HepG2 (cell line): ENCODE results near the gene HLF. TPM values are rescaled to one million over a fixed set of nuclear protein-coding genes. Genes with fewer than 3 reads are reported as not detected.

Source experiments
- ARNTL ChIP-seq: sonication (generic); formaldehyde crosslinking; IDR thresholded peaks from 2 replicates; pipeline ENCODE4 v1.4.0; 2020; ENCODE audit warnings: mild to moderate bottlenecking, missing genetic modification reagents
- BORCS8-MEF2B ChIP-seq: sonication (generic); formaldehyde crosslinking; IDR thresholded peaks from 2 replicates; pipeline ENCODE4 v1.8.0; 2022; ENCODE audit warnings: mild to moderate bottlenecking, missing genetic modification reagents
- DMAP1 ChIP-seq: IDR thresholded peaks from 2 replicates; pipeline ENCODE4 v1.6.1; 2016
- DNMT3B ChIP-seq: conservative IDR thresholded peaks from 2 replicates; pipeline ENCODE4 v1.6.1; 2016; ENCODE audit warnings: missing biosample characterization, control low read depth
- FOXA3 ChIP-seq: IDR thresholded peaks from 2 replicates; pipeline ENCODE4 v1.6.1; 2016; ENCODE audit warnings: missing genetic modification reagents, missing compliant biosample characterization
- GZF1 ChIP-seq: sonication (generic); formaldehyde crosslinking; IDR thresholded peaks from 2 replicates; pipeline ENCODE4 v1.5.1; 2020; ENCODE audit warnings: mild to moderate bottlenecking, missing genetic modification reagents
- HINFP ChIP-seq: sonication (generic); formaldehyde crosslinking; IDR thresholded peaks from 2 replicates; pipeline ENCODE4 v1.4.0; 2020; ENCODE audit warnings: low read depth, mild to moderate bottlenecking, missing genetic modification reagents
- HNF4A ChIP-seq: sonication (generic); formaldehyde crosslinking; IDR thresholded peaks from 2 replicates; pipeline ENCODE4 v1.4.0; 2020; ENCODE audit warnings: missing genetic modification reagents
- MYPOP ChIP-seq: sonication (generic); formaldehyde crosslinking; IDR thresholded peaks from 2 replicates; pipeline ENCODE4 v1.8.1; 2023; ENCODE audit warnings: mild to moderate bottlenecking, moderate library complexity, missing genetic modification reagents
- SOX6 ChIP-seq, 2 experiments: fragments of 450-650 bp in 1 of 2; sonication (generic) in 1 of 2; formaldehyde crosslinking in 1 of 2; IDR thresholded peaks; 2 replicates each; pipeline versions ENCODE4 v1.4.0 to v1.6.1; 2017 to 2020; ENCODE audit warnings: antibody characterized with exemption in 1 of 2, mild to moderate bottlenecking in 1 of 2, missing genetic modification reagents in 1 of 2
- TGIF2 ChIP-seq: IDR thresholded peaks from 2 replicates; pipeline ENCODE4 v1.6.1; 2016; ENCODE audit warnings: control low read depth, missing compliant biosample characterization
- U2AF2 ChIP-seq: fragments of 200-400 bp; formaldehyde crosslinking; IDR thresholded peaks from 2 replicates; pipeline ENCODE4 v1.6.1; 2017; ENCODE audit warnings: low read depth, mild to moderate bottlenecking, low read length
- ZGPAT ChIP-seq: IDR thresholded peaks from 2 replicates; pipeline ENCODE4 v1.6.1; 2016; ENCODE audit warnings: mild to moderate bottlenecking
- ZHX2 ChIP-seq, 2 experiments: sonication (generic) in 1 of 2; formaldehyde crosslinking in 1 of 2; IDR thresholded peaks; 2 replicates each; pipeline versions ENCODE4 v1.6.1 to v1.9.0; 2014 to 2022; ENCODE audit warnings: antibody characterized with exemption in 1 of 2, borderline replicate concordance in 1 of 2, inconsistent platforms in 1 of 2, low read depth in 1 of 2, missing genetic modification reagents in 1 of 2
- ZNF264 ChIP-seq: sonication (generic); formaldehyde crosslinking; IDR thresholded peaks from 2 replicates; pipeline ENCODE4 v1.4.0; 2020; ENCODE audit warnings: missing genetic modification reagents
- ZNF317 ChIP-seq: sonication (generic); formaldehyde crosslinking; IDR thresholded peaks from 2 replicates; pipeline ENCODE4 v1.5.0; 2020; ENCODE audit warnings: mild to moderate bottlenecking, missing genetic modification reagents
- ZNF510 ChIP-seq: sonication (generic); formaldehyde crosslinking; IDR thresholded peaks from 2 replicates; pipeline ENCODE4 v1.4.0; 2020; ENCODE audit warnings: low read depth, mild to moderate bottlenecking, missing genetic modification reagents
- polyA plus RNA-seq, 8 experiments: library from polyadenylated mRNA; depleted of rRNA in 3 of 8; stranded (reverse) in 7 of 8; unstranded in 1 of 8; fragments of >200 nt; fragmentation: Illumina TruSeq in 4 of 8; extraction: Trizol in 4 of 8; gene quantifications; 2 replicates each; pipeline versions ENCODE4 v1.2.1 to v1.2.3, GENCODE V29; 2011 to 2016; ENCODE audit warnings: low read depth in 4 of 8, missing spikeins in 1 of 8, mixed read lengths in 1 of 8; ENCODE audit not compliant: insufficient read depth in 1 of 8
- total RNA-seq, 5 experiments: library from RNA; depleted of rRNA; stranded (reverse); fragments of >200 nt; fragmentation: Illumina TruSeq; extraction: Trizol; gene quantifications; 2 replicates each; pipeline ENCODE4 v1.2.3, GENCODE V29; 2016; ENCODE audit warnings: low read depth in 1 of 5

HLF gene
- total and polyA plus RNA-seq, 2 of the 13 experiments (the other 11 are each of a cell fraction or from before 2014, with no cell fraction given), result 202 to 346 TPM

GRCh38 chr17:55266958-55267688 lies 2.4 kb downstream of the HLF start (continued):
- TF ChIP-seq SOX6 (IDR thresholded peaks at IDR 0.05), result no peak
- peak; percentile 20; the same call in 1 of the 2 replicates for TF ChIP-seq SOX6 (CRISPR knock-in tag; IDR thresholded peaks at IDR 0.05)
- 0 out of 2 replicates have a peak, but pooled peaks have one; percentile 21 for TF ChIP-seq GZF1 (CRISPR knock-in tag)
- TF ChIP-seq ZNF264 (CRISPR knock-in tag), result no peak
- no peak; the same call in 1 of the 2 replicates for TF ChIP-seq TGIF2
- no peak for TF ChIP-seq ZHX2 (IDR thresholded peaks at IDR 0.05; ENCODE audit: low read depth)
- no peak for TF ChIP-seq ZHX2 (CRISPR knock-in tag; IDR thresholded peaks at IDR 0.05; ENCODE audit: borderline replicate concordance)
- peak; percentile 36; the same call in 1 of the 2 replicates for TF ChIP-seq DMAP1 (CRISPR knock-in tag)
- no peak for TF ChIP-seq U2AF2
- TF ChIP-seq ZNF317 (CRISPR knock-in tag), result 0 out of 2 replicates have a peak, but pooled peaks have one; percentile 21
- TF ChIP-seq ZNF510 (CRISPR knock-in tag), result peak; percentile 74; the same call in 1 of the 2 replicates
- TF ChIP-seq DNMT3B, result 0 out of 2 replicates have a peak, but pooled peaks have one; percentile 36
- no peak for TF ChIP-seq HINFP (CRISPR knock-in tag)
- TF ChIP-seq MYPOP (CRISPR knock-in tag), result no peak
- TF ChIP-seq FOXA3 (CRISPR knock-in tag), result peak; percentile 63
- peak; percentile 46; the same call in 1 of the 2 replicates for TF ChIP-seq HNF4A (CRISPR knock-in tag)
- TF ChIP-seq ARNTL, result no peak
- TF ChIP-seq BORCS8-MEF2B, result no peak
- TF ChIP-seq ZGPAT (CRISPR knock-in tag), result peak; percentile 58; the same call in 1 of the 2 replicates
